ENCODE results near the gene LSAMP.

DNA sequence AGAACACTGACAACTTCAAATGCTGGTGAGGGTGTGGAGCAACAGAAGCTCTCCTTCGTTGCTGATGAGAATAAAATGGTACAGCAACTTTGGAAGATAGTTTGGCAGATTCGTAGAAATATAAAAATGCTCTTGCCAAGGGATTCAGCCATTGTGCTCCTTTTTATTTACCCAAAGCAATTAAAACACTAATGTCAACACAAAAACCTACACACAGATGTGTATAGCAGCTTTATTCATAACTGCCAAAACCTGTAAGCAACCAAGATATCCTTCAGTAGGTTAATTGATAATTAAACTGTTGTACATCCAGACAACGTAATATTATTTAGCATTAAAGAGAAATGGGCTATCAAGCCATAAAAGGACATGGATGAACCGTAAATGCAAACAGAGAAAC is 37.8 kb upstream of the LSAMP start:
- TF ChIP-seq ZNF311 (CRISPR knock-in tag; IDR thresholded peaks at IDR 0.05) (no peak), ELF4 (CRISPR knock-in tag; IDR thresholded peaks at IDR 0.05) (no peak), ETV6 (IDR thresholded peaks at IDR 0.05; ENCODE audit: borderline replicate concordance in 1 of 2, low read depth in 2 of 2, low read length in 1 of 2) (no peak), ETV6 (CRISPR knock-in tag; IDR thresholded peaks at IDR 0.05; ENCODE audit: borderline replicate concordance) (no peak), YY1 (IDR thresholded peaks at IDR 0.05; ENCODE audit: borderline replicate concordance in 1 of 3, control insufficient read depth in 1 of 3, extremely low read depth in 1 of 3, insufficient read depth in 3 of 3, insufficient read length in 1 of 3, insufficient replicate concordance in 2 of 3, low read depth in 1 of 3, low read length in 2 of 3) (no peak), HDGF (IDR thresholded peaks at IDR 0.05) (no peak), GABPA (tag; conservative IDR thresholded peaks at IDR 0.05; ENCODE audit: low read depth) (no peak)
- TF ChIP-seq, protein P1, sequence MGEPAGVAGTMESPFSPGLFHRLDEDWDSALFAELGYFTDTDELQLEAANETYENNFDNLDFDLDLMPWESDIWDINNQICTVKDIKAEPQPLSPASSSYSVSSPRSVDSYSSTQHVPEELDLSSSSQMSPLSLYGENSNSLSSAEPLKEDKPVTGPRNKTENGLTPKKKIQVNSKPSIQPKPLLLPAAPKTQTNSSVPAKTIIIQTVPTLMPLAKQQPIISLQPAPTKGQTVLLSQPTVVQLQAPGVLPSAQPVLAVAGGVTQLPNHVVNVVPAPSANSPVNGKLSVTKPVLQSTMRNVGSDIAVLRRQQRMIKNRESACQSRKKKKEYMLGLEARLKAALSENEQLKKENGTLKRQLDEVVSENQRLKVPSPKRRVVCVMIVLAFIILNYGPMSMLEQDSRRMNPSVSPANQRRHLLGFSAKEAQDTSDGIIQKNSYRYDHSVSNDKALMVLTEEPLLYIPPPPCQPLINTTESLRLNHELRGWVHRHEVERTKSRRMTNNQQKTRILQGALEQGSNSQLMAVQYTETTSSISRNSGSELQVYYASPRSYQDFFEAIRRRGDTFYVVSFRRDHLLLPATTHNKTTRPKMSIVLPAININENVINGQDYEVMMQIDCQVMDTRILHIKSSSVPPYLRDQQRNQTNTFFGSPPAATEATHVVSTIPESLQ (CRISPR knock-in tag; IDR thresholded peaks at IDR 0.05), result no peak
- TF ChIP-seq, protein P2, sequence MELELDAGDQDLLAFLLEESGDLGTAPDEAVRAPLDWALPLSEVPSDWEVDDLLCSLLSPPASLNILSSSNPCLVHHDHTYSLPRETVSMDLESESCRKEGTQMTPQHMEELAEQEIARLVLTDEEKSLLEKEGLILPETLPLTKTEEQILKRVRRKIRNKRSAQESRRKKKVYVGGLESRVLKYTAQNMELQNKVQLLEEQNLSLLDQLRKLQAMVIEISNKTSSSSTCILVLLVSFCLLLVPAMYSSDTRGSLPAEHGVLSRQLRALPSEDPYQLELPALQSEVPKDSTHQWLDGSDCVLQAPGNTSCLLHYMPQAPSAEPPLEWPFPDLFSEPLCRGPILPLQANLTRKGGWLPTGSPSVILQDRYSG (tag; conservative IDR thresholded peaks at IDR 0.05; ENCODE audit: low read depth), result no peak
- TF ChIP-seq, protein P3, sequence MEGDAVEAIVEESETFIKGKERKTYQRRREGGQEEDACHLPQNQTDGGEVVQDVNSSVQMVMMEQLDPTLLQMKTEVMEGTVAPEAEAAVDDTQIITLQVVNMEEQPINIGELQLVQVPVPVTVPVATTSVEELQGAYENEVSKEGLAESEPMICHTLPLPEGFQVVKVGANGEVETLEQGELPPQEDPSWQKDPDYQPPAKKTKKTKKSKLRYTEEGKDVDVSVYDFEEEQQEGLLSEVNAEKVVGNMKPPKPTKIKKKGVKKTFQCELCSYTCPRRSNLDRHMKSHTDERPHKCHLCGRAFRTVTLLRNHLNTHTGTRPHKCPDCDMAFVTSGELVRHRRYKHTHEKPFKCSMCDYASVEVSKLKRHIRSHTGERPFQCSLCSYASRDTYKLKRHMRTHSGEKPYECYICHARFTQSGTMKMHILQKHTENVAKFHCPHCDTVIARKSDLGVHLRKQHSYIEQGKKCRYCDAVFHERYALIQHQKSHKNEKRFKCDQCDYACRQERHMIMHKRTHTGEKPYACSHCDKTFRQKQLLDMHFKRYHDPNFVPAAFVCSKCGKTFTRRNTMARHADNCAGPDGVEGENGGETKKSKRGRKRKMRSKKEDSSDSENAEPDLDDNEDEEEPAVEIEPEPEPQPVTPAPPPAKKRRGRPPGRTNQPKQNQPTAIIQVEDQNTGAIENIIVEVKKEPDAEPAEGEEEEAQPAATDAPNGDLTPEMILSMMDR (IDR thresholded peaks at IDR 0.05 in 2 of 3, conservative IDR thresholded peaks at IDR 0.05 in 1 of 3; ENCODE audit: insufficient read depth in 2 of 3, low read depth in 1 of 3, low read length in 3 of 3), result no peak
